ENCODE data around the gene FREM3. TPM values are rescaled to one million over a fixed set of nuclear protein-coding genes. Genes with fewer than 3 reads are reported as not detected.

FREM3 gene
- total RNA-seq, 1 donor from 2014 or later = 0.56 TPM

DNA sequence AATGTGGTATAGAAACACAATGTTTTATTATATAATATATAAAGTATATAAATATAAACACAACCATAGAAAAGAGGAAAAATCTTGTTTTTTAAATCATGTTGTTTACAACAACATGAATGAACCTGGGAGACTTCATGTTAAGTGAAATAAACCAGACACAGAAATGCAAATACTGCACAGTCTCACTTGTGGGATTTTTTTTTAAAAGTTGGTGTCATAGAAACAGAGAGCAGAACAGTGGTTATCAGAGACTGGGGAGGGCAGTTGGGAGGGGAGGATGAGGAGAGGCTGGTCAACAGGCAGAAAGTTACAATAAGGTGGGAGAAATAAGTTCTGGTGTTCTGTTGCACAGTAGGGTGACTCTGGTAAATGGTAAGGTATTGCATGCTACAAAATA lies 57.1 kb downstream of the FREM3 start:
- no peak overlapping the region for H3K4me3 Mint-ChIP-seq (ENCODE audit: unreplicated experiment)
- H3K4me1 Mint-ChIP-seq (ENCODE audit: unreplicated experiment) = no peaks in the 10 kb centered on the region
- peaks cover 4% of the 10 kb centered on the region for H3K27me3 Mint-ChIP-seq (ENCODE audit: unreplicated experiment)
- no peak for DNase-seq (ENCODE audit: low spot score)
- no peaks in the 10 kb centered on the region for H3K36me3 Mint-ChIP-seq (ENCODE audit: low read depth, unreplicated experiment)
- peaks cover 10% of the 10 kb centered on the region for H3K9me3 Mint-ChIP-seq (ENCODE audit: unreplicated experiment)
- TF ChIP-seq, protein P1, sequence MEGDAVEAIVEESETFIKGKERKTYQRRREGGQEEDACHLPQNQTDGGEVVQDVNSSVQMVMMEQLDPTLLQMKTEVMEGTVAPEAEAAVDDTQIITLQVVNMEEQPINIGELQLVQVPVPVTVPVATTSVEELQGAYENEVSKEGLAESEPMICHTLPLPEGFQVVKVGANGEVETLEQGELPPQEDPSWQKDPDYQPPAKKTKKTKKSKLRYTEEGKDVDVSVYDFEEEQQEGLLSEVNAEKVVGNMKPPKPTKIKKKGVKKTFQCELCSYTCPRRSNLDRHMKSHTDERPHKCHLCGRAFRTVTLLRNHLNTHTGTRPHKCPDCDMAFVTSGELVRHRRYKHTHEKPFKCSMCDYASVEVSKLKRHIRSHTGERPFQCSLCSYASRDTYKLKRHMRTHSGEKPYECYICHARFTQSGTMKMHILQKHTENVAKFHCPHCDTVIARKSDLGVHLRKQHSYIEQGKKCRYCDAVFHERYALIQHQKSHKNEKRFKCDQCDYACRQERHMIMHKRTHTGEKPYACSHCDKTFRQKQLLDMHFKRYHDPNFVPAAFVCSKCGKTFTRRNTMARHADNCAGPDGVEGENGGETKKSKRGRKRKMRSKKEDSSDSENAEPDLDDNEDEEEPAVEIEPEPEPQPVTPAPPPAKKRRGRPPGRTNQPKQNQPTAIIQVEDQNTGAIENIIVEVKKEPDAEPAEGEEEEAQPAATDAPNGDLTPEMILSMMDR (IDR thresholded peaks at IDR 0.05; ENCODE audit: unreplicated experiment) = no peak
- no peak overlapping the region for H3K27ac Mint-ChIP-seq (ENCODE audit: unreplicated experiment)

DNA sequence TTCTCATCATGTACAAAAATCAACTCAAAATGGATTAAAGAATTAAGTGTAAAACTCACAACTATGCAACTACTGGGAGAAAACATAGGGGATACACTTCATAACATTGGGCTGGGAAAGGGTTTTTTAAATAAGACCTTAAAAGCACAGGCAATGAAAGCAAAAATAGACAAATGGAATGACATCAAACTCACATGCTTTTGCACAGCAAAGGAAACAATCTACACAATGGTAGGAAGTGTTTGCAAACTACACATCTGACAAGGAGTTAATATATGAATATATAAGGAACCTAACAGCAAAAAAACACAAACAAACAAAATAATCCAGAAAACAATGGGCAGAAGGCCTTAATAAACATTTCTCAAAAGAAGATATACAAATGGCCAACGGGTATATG lies 57.9 kb downstream of the FREM3 start:
- no peak for DNase-seq (ENCODE audit: low spot score)
- H3K27ac Mint-ChIP-seq (ENCODE audit: unreplicated experiment) = no peak overlapping the region
- no peak overlapping the region for H3K4me3 Mint-ChIP-seq (ENCODE audit: unreplicated experiment)
- peaks cover 5% of the 10 kb centered on the region for H3K9me3 Mint-ChIP-seq (ENCODE audit: unreplicated experiment)
- H3K36me3 Mint-ChIP-seq (ENCODE audit: low read depth, unreplicated experiment) = no peaks in the 10 kb centered on the region
- no peaks in the 10 kb centered on the region for H3K4me1 Mint-ChIP-seq (ENCODE audit: unreplicated experiment)
- TF ChIP-seq, protein P1 (IDR thresholded peaks at IDR 0.05; ENCODE audit: unreplicated experiment) = no peak
- H3K27me3 Mint-ChIP-seq (ENCODE audit: unreplicated experiment) = peaks cover 4% of the 10 kb centered on the region

DNA sequence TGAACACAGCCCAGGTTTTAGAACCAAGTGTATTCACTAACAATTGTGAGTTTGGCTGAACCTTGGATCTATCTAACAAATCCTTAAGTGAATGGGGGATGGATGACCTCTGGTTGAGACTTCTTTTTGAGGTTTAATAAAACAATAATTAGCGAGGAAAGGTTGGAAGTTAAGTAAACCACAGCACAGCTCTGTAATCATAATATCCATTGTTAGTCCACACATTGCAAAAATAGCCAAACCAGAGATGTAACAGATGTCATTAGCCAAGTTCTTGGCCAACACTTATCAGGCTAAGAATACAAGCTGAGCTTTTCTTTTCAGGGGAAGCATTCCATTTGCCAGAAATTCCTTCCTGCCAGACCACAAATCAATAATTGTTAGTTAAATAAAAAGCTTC lies 59.1 kb downstream of the FREM3 start:
- no peaks in the 10 kb centered on the region for H3K36me3 Mint-ChIP-seq (ENCODE audit: low read depth, unreplicated experiment)
- peaks cover 4% of the 10 kb centered on the region for H3K27me3 Mint-ChIP-seq (ENCODE audit: unreplicated experiment)
- no peak overlapping the region for H3K27ac Mint-ChIP-seq (ENCODE audit: unreplicated experiment)
- no peak overlapping the region for H3K4me3 Mint-ChIP-seq (ENCODE audit: unreplicated experiment)
- TF ChIP-seq, protein P1 (IDR thresholded peaks at IDR 0.05; ENCODE audit: unreplicated experiment) = no peak
- no peaks in the 10 kb centered on the region for H3K4me1 Mint-ChIP-seq (ENCODE audit: unreplicated experiment)
- H3K9me3 Mint-ChIP-seq (ENCODE audit: unreplicated experiment) = no peaks in the 10 kb centered on the region
- no peak for DNase-seq (ENCODE audit: low spot score)

DNA sequence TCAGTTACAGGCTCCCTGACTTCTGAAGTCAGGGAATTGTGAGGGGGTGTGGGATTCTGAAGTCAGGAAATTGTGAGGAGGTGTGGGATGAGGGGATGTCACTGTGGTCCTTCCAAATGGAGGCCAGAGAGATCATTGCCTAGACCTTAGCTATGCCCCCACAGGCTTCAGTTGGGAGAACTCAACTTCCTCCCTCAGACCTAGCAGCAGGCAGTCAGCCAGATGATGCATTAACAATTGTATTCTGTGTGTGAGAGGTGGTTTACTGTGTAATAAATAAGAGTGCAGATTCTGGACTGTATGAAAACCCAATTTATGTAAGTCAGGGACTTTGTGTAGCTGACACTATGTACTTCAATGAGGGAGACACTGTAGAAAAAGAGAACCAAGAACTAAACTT lies 65.7 kb downstream of the FREM3 start:
- TF ChIP-seq, protein P1 (IDR thresholded peaks at IDR 0.05; ENCODE audit: unreplicated experiment) = no peak
- no peaks in the 10 kb centered on the region for H3K9me3 Mint-ChIP-seq (ENCODE audit: unreplicated experiment)
- H3K27me3 Mint-ChIP-seq (ENCODE audit: unreplicated experiment) = peaks cover 3% of the 10 kb centered on the region
- no peak overlapping the region for H3K4me3 Mint-ChIP-seq (ENCODE audit: unreplicated experiment)
- H3K4me1 Mint-ChIP-seq (ENCODE audit: unreplicated experiment) = no peaks in the 10 kb centered on the region
- H3K36me3 Mint-ChIP-seq (ENCODE audit: low read depth, unreplicated experiment) = no peaks in the 10 kb centered on the region
- DNase-seq (ENCODE audit: low spot score) = no peak
- no peak overlapping the region for H3K27ac Mint-ChIP-seq (ENCODE audit: unreplicated experiment)

DNA sequence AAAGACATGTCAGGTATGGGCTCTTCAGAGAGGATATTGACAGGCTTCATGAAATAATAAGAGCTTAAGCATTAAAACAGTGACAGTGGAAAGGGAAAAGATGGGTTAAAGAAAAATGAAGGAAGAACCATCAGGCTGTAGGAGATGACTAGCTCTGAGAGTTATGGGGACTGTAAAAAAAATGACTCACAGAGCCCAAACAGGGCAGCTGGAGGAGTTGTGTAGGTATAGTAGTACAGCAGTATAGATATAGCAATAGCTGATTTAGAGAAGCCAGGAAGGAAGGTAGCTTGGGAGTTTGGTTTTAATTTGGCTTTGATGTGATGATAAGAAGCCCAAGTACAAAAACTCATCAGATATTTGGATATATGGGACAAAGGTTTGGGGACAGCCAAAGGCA lies 66.6 kb downstream of the FREM3 start:
- Mint-ChIP-seq H3K36me3 (ENCODE audit: low read depth, unreplicated experiment) (no peaks in the 10 kb centered on the region), H3K4me1 (ENCODE audit: unreplicated experiment) (no peaks in the 10 kb centered on the region), H3K9me3 (ENCODE audit: unreplicated experiment) (no peaks in the 10 kb centered on the region), H3K4me3 (ENCODE audit: unreplicated experiment) (no peak overlapping the region), H3K27me3 (ENCODE audit: unreplicated experiment) (peaks cover 3% of the 10 kb centered on the region), H3K27ac (ENCODE audit: unreplicated experiment) (no peak overlapping the region)
- DNase-seq (ENCODE audit: low spot score) = no peak
- TF ChIP-seq, protein P1 (IDR thresholded peaks at IDR 0.05; ENCODE audit: unreplicated experiment) = no peak
